ENCODE results near the gene TXNRD2. TPM values are rescaled to one million over a fixed set of nuclear protein-coding genes. Genes with fewer than 3 reads are reported as not detected.

Gene TXNRD2
- total RNA-seq, 1 donor from 2014 or later, result 50.4 TPM

DNA sequence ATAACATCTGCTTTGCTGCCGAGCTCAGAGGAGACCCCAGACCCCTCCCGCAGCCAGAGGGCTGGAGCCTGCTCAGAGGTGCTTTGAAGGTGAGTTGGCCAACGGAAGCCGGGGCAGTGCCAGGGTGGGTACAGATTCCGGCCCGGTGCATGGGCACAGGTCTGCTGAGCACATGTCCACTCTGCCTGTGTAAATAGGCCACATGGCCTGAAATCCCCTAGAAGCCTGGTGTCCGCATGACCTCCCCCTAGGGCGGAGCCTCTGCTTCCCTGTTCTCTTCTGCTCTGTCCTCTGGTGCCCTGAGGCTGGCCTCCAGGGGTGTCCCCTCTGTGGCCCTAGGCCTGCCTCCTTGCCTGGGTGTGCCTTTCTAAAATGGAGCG lies 19.6 kb upstream of the TXNRD2 start:
- no peak overlapping the region for H3K4me3 ChIP-seq (ENCODE audit: low read depth, low read length)
- no peaks in the 10 kb centered on the region for H3K27me3 ChIP-seq (ENCODE audit: control insufficient read depth, insufficient read depth, low read length)
- no peak for DNase-seq (ENCODE audit: low read depth)
- H3K36me3 ChIP-seq (ENCODE audit: control insufficient read depth, insufficient read depth, low read length), result peaks cover 1% of the 10 kb centered on the region
- TF ChIP-seq, protein P1, sequence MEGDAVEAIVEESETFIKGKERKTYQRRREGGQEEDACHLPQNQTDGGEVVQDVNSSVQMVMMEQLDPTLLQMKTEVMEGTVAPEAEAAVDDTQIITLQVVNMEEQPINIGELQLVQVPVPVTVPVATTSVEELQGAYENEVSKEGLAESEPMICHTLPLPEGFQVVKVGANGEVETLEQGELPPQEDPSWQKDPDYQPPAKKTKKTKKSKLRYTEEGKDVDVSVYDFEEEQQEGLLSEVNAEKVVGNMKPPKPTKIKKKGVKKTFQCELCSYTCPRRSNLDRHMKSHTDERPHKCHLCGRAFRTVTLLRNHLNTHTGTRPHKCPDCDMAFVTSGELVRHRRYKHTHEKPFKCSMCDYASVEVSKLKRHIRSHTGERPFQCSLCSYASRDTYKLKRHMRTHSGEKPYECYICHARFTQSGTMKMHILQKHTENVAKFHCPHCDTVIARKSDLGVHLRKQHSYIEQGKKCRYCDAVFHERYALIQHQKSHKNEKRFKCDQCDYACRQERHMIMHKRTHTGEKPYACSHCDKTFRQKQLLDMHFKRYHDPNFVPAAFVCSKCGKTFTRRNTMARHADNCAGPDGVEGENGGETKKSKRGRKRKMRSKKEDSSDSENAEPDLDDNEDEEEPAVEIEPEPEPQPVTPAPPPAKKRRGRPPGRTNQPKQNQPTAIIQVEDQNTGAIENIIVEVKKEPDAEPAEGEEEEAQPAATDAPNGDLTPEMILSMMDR (IDR thresholded peaks at IDR 0.05; ENCODE audit: insufficient read depth, low read length, poor library complexity, severe bottlenecking), result no peak

DNA sequence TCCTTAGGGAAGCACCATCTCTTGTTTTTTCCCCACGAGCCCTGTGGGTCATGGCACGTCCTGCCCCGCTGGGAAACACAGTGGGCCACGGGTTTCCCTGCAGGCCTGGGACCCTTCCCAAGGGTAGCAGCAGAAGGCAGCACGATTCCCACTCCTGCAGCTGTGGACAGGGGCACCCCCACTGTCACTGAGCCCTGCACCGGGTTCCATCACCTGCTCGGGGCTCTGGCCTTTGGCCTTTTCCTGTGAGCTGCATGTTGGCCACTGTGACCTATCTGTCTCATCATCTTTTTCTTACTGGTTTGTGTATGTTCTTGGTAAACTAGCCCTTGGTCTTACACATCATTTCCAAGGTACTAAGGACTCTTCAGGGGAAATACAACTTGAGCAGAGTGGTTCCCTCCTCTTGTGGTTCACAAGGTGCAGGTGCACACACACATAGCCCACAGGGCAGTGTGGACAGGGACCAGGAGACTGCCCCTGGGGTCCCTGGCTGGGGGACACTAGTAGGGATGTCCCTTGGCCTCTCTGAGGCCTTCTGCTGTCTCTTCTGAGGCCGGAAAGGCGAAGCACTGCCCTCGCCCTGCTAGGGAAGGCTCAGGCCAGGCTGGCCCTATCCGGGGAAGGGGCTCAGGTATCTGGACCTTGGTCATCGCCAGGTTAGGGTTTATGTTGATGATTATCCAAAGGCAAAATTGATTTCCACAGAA lies 19.0 kb upstream of the TXNRD2 start:
- H3K36me3 ChIP-seq (ENCODE audit: control insufficient read depth, insufficient read depth, low read length), result peaks cover 1% of the 10 kb centered on the region
- no peak for DNase-seq (ENCODE audit: low read depth)
- H3K4me3 ChIP-seq (ENCODE audit: low read depth, low read length), result no peak overlapping the region
- H3K27me3 ChIP-seq (ENCODE audit: control insufficient read depth, insufficient read depth, low read length), result no peaks in the 10 kb centered on the region
- TF ChIP-seq, protein P1 (IDR thresholded peaks at IDR 0.05; ENCODE audit: insufficient read depth, low read length, poor library complexity, severe bottlenecking), result no peak

GRCh38 chr22:19959587-19960490 lies 18.2 kb upstream of the TXNRD2 start:
- H3K36me3 ChIP-seq (ENCODE audit: control insufficient read depth, insufficient read depth, low read length), result peaks cover 1% of the 10 kb centered on the region
- no peak for DNase-seq (ENCODE audit: low read depth)
- TF ChIP-seq, protein P1 (IDR thresholded peaks at IDR 0.05; ENCODE audit: insufficient read depth, low read length, poor library complexity, severe bottlenecking), result no peak
- no peak overlapping the region for H3K4me3 ChIP-seq (ENCODE audit: low read depth, low read length)
- H3K27me3 ChIP-seq (ENCODE audit: control insufficient read depth, insufficient read depth, low read length), result no peaks in the 10 kb centered on the region

GRCh38 chr22:19959043-19959586 lies 17.5 kb upstream of the TXNRD2 start:
- Histone ChIP-seq H3K27me3 (ENCODE audit: control insufficient read depth, insufficient read depth, low read length) (no peaks in the 10 kb centered on the region), H3K4me3 (ENCODE audit: low read depth, low read length) (peak overlapping the region; percentile 15), H3K36me3 (ENCODE audit: control insufficient read depth, insufficient read depth, low read length) (peaks cover 1% of the 10 kb centered on the region)
- TF ChIP-seq, protein P1 (IDR thresholded peaks at IDR 0.05; ENCODE audit: insufficient read depth, low read length, poor library complexity, severe bottlenecking), result no peak
- DNase-seq (ENCODE audit: low read depth), result no peak

GRCh38 chr22:19958083-19959042 lies 16.7 kb upstream of the TXNRD2 start:
- peak overlapping the region; percentile 15 for H3K4me3 ChIP-seq (ENCODE audit: low read depth, low read length)
- TF ChIP-seq, protein P1 (IDR thresholded peaks at IDR 0.05; ENCODE audit: insufficient read depth, low read length, poor library complexity, severe bottlenecking), result no peak
- DNase-seq (ENCODE audit: low read depth), result no peak

More at GRCh38 chr22:19958083-19959042, 16.7 kb upstream of the TXNRD2 start:
- no peaks in the 10 kb centered on the region for H3K27me3 ChIP-seq (ENCODE audit: control insufficient read depth, insufficient read depth, low read length)
- H3K36me3 ChIP-seq (ENCODE audit: control insufficient read depth, insufficient read depth, low read length), result no peaks in the 10 kb centered on the region
